H1 (cell line): ENCODE results near the gene SMARCAL1. TPM values are rescaled to one million over a fixed set of nuclear protein-coding genes. Genes with fewer than 3 reads are reported as not detected.

Source experiments
- CTCF ChIA-PET: fragments of 300-600 bp; sonication (Branson Sonifier 250); formaldehyde crosslinking; loops from one replicate; lab custom pipeline; 2021; ENCODE audit not compliant: partially characterized antibody; lab: Charles Lee
- POLR2A ChIA-PET: fragments of 300-600 bp; sonication (Branson Sonifier 250); formaldehyde crosslinking; loops from one replicate; lab custom pipeline; 2021; ENCODE audit warnings: inconsistent platforms; ENCODE audit not compliant: partially characterized antibody; lab: Charles Lee
- DNase-seq, 2 experiments: peaks; one replicate each; pipeline versions ENCODE4 v3.0.0 to v3.0.0-alpha.2; 2010 to 2022; ENCODE audit warnings: low spot score in 2 of 2, low read depth in 1 of 2, mixed read lengths in 1 of 2
- FAIRE-seq: peaks from 2 replicates; lab custom pipeline; 2011; peaks lifted over from hg19 to GRCh38; lab: Jason Lieb, UNC
- H2AFZ ChIP-seq: 2 replicates; pipeline ENCODE4 v1.8.1; 2012; ENCODE audit warnings: low read length, inconsistent platforms
- H2AK5ac ChIP-seq: 2 replicates; pipeline ENCODE4 v1.6.1; 2013; ENCODE audit warnings: low read depth, low read length
- H2BK120ac ChIP-seq: replicated peaks from 2 replicates; pipeline ENCODE3; 2013; ENCODE audit warnings: low read depth, low read length, inconsistent platforms
- H2BK12ac ChIP-seq: 2 replicates; pipeline ENCODE4 v1.6.1; 2013; ENCODE audit warnings: low read depth, low read length
- H2BK15ac ChIP-seq: 2 replicates; pipeline ENCODE4 v1.6.1; 2013; ENCODE audit warnings: low read length
- H2BK20ac ChIP-seq: 2 replicates; pipeline ENCODE4 v1.6.1; 2013; ENCODE audit warnings: low read length
- H2BK5ac ChIP-seq: 2 replicates; pipeline ENCODE4 v1.6.1; 2013; ENCODE audit warnings: low read depth, low read length
- H3K14ac ChIP-seq: 2 replicates; pipeline ENCODE4 v1.6.1; 2013; ENCODE audit warnings: inconsistent platforms; ENCODE audit not compliant: insufficient read length
- H3K18ac ChIP-seq: 2 replicates; pipeline ENCODE4 v1.6.1; 2013; ENCODE audit warnings: low read length; ENCODE audit errors: extremely low read depth
- H3K23ac ChIP-seq: 2 replicates; pipeline ENCODE4 v1.6.1; 2013; ENCODE audit warnings: inconsistent platforms; ENCODE audit not compliant: insufficient read length
- H3K23me2 ChIP-seq: 2 replicates; pipeline ENCODE4 v1.6.1; 2013; ENCODE audit warnings: low read depth, low read length
- H3K27ac ChIP-seq: 2 replicates; pipeline ENCODE4 v1.6.1; 2011; ENCODE audit warnings: low read depth, low read length, inconsistent platforms
- H3K27me3 ChIP-seq, 4 experiments: replicated peaks in 1 of 4; 1 replicate in 1 of 4; 2 replicates in 3 of 4; pipeline versions ENCODE4 v1.6.1 to v1.8.1; 2011 to 2013; ENCODE audit warnings: low read length in 3 of 4, mild to moderate bottlenecking in 3 of 4, inconsistent platforms in 2 of 4, mixed read lengths in 2 of 4, moderate library complexity in 1 of 4; ENCODE audit not compliant: control insufficient read depth in 3 of 4, insufficient read depth in 3 of 4; ENCODE audit errors: extremely low read depth in 1 of 4
- H3K36me3 ChIP-seq, 4 experiments: 2 replicates each; pipeline versions ENCODE4 v1.6.1 to v1.8.1; 2011 to 2013; ENCODE audit warnings: mild to moderate bottlenecking in 4 of 4, low read length in 3 of 4, moderate library complexity in 2 of 4, control low read depth in 1 of 4, inconsistent platforms in 1 of 4; ENCODE audit not compliant: insufficient read depth in 4 of 4, control insufficient read depth in 2 of 4
- H3K4ac ChIP-seq: replicated peaks from 2 replicates; pipeline ENCODE3; 2013; ENCODE audit warnings: low read length, low read depth, mixed read lengths, inconsistent platforms; ENCODE audit not compliant: insufficient read length
- H3K4me1 ChIP-seq, 4 experiments: replicated peaks in 1 of 4; 1 replicate in 1 of 4; 2 replicates in 3 of 4; pipeline versions ENCODE4 v1.6.1 to v1.8.1; 2011 to 2013; ENCODE audit warnings: low read length in 3 of 4, inconsistent platforms in 2 of 4, mixed read lengths in 1 of 4; ENCODE audit not compliant: insufficient read depth in 4 of 4, control insufficient read depth in 3 of 4
- H3K4me2 ChIP-seq, 2 experiments: 2 replicates each; pipeline versions ENCODE4 v1.6.1 to v1.8.1; 2011 to 2013; ENCODE audit warnings: low read depth in 2 of 2, low read length in 2 of 2, control low read depth in 1 of 2, inconsistent platforms in 1 of 2, mild to moderate bottlenecking in 1 of 2; ENCODE audit not compliant: insufficient read depth in 1 of 2
- H3K4me3 ChIP-seq, 4 experiments: fragments of 200-600, 300-600 bp in 1 of 4; sonication (generic), shearing (Covaris generic), sonication (Bioruptor Twin) in 1 of 4; 2 replicates each; pipeline versions ENCODE4 v1.5.1 to v1.8.1; 2011 to 2016; ENCODE audit warnings: low read length in 4 of 4, low read depth in 3 of 4, control low read depth in 2 of 4, inconsistent platforms in 2 of 4, mild to moderate bottlenecking in 2 of 4, mixed read lengths in 1 of 4, moderate library complexity in 1 of 4; ENCODE audit not compliant: insufficient read depth in 2 of 4; ENCODE audit errors: extremely low read depth in 1 of 4
- H3K56ac ChIP-seq: replicated peaks from 2 replicates; pipeline ENCODE3; 2013; ENCODE audit warnings: low read depth, mild to moderate bottlenecking, mixed read lengths, low read length, inconsistent platforms; ENCODE audit not compliant: insufficient read length
- H3K79me1 ChIP-seq: 2 replicates; pipeline ENCODE4 v1.6.1; 2013; ENCODE audit warnings: low read depth, low read length, control low read depth
- H3K79me2 ChIP-seq, 2 experiments: 2 replicates each; pipeline versions ENCODE4 v1.6.1 to v1.8.1; 2012 to 2013; ENCODE audit warnings: low read length in 2 of 2, mild to moderate bottlenecking in 2 of 2, inconsistent platforms in 1 of 2; ENCODE audit not compliant: insufficient read depth in 2 of 2, control insufficient read depth in 1 of 2
- H3K9ac ChIP-seq, 4 experiments: replicated peaks in 1 of 4; 1 replicate in 1 of 4; 2 replicates in 3 of 4; pipeline versions ENCODE4 v1.6.1 to v1.8.1; 2011 to 2013; ENCODE audit warnings: low read depth in 3 of 4, low read length in 3 of 4, control low read depth in 2 of 4, mild to moderate bottlenecking in 2 of 4, moderate library complexity in 2 of 4, inconsistent platforms in 1 of 4; ENCODE audit errors: extremely low read depth in 1 of 4
- H3K9me3 ChIP-seq, 2 experiments: 2 replicates each; pipeline versions ENCODE4 v1.6.1 to v1.8.1; 2012 to 2013; ENCODE audit warnings: mild to moderate bottlenecking in 2 of 2, moderate library complexity in 2 of 2, control low read depth in 1 of 2, inconsistent platforms in 1 of 2, low read depth in 1 of 2, low read length in 1 of 2, mixed read lengths in 1 of 2; ENCODE audit not compliant: insufficient read depth in 2 of 2
- H4K20me1 ChIP-seq, 2 experiments: replicated peaks in 1 of 2; 2 replicates each; pipeline versions ENCODE3 to v1.8.1; 2011 to 2013; ENCODE audit warnings: inconsistent platforms in 2 of 2, low read length in 2 of 2, mild to moderate bottlenecking in 1 of 2; ENCODE audit not compliant: insufficient read depth in 2 of 2, control insufficient read depth in 1 of 2
- H4K5ac ChIP-seq: 2 replicates; pipeline ENCODE4 v1.6.1; 2013; ENCODE audit warnings: low read length, low read depth, mixed read lengths, inconsistent platforms; ENCODE audit not compliant: insufficient read length
- H4K8ac ChIP-seq: 2 replicates; pipeline ENCODE4 v1.8.0; 2013; ENCODE audit warnings: mild to moderate bottlenecking, moderate library complexity, low read length, inconsistent platforms; ENCODE audit not compliant: insufficient read depth; ENCODE audit errors: extremely low read depth
- H4K91ac ChIP-seq: replicated peaks from 2 replicates; pipeline ENCODE3; 2013; ENCODE audit warnings: low read length, mixed read lengths, inconsistent platforms; ENCODE audit not compliant: insufficient read length
- CHD1 ChIP-seq: IDR thresholded peaks from 2 replicates; pipeline ENCODE4 v1.6.1; 2012; ENCODE audit warnings: low read depth, low read length, improper control_type of control experiment
- KDM1A ChIP-seq: fragments of 200-600, 300-600 bp; sonication (generic); IDR thresholded peaks from 2 replicates; pipeline ENCODE4 v1.7.1; 2016; ENCODE audit warnings: mild to moderate bottlenecking, low read length, borderline replicate concordance
- SIN3A ChIP-seq, 2 experiments: IDR thresholded peaks in 1 of 2; conservative IDR thresholded peaks in 1 of 2; 2 replicates each; pipeline ENCODE4 v1.6.1; 2011 to 2012; ENCODE audit warnings: low read length in 2 of 2, improper control_type of control experiment in 1 of 2, low read depth in 1 of 2, mild to moderate bottlenecking in 1 of 2
- USF2 ChIP-seq: IDR thresholded peaks from 2 replicates; pipeline ENCODE4 v1.6.1; 2011; ENCODE audit warnings: low read length, improper control_type of control experiment
- WGBS, 2 experiments: shearing (Covaris generic) in 1 of 2; methylation state at CpG; one replicate each; pipeline versions ENCODE4 v1.1.6 to v1.1.7; 2013 to 2015; ENCODE audit warnings: low lambda C conversion rate in 2 of 2, mixed read lengths in 2 of 2, inconsistent platforms in 1 of 2, low coverage in 1 of 2, missing lambda C conversion rate in 1 of 2; ENCODE audit not compliant: insufficient replicate concordance in 2 of 2, insufficient coverage in 1 of 2, insufficient read length in 1 of 2; ENCODE audit errors: extremely low coverage in 1 of 2, missing lambda C conversion rate in 1 of 2; 5-methylcytosine and 5-hydroxymethylcytosine counted together
- polyA plus RNA-seq, 7 experiments: library from polyadenylated mRNA; depleted of rRNA in 3 of 7; stranded (reverse) in 5 of 7; unstranded in 2 of 7; fragments of >200 nt in 5 of 7; fragments of 200-250 nt in 2 of 7; gene quantifications; 1 replicate in 5 of 7; 2 replicates in 1 of 7; 4 replicates in 1 of 7; pipeline versions ENCODE4 v1.2.1 to v1.2.3, GENCODE V29; 2011 to 2013; ENCODE audit warnings: missing spikeins in 2 of 7, mixed read lengths in 2 of 7
- total RNA-seq: library from RNA; stranded (reverse); fragmentation: NEBNext Ultra II Directional; extraction: Animal tissue kit (Norgen Biotek cat#: 25700); gene quantifications from 2 replicates; pipeline ENCODE4 v1.2.1, GENCODE V29; 2021

The SMARCAL1 gene
- total and polyA plus RNA-seq, 2 of the 8 experiments (the other 6 are each of a cell fraction or from before 2014, with no cell fraction given): 17.6 to 17.9 TPM

GRCh38 chr2:216492597-216493333 is 80.5 kb downstream of the SMARCAL1 start:
- no peak overlapping the region for H3K56ac ChIP-seq
- DNase-seq: no peak
- no peak overlapping the region for H3K4me2 ChIP-seq
- H3K36me3 ChIP-seq: no peaks in the 10 kb centered on the region
- no peak overlapping the region for H2BK12ac ChIP-seq
- H2BK20ac ChIP-seq: no peak overlapping the region
- H3K79me1 ChIP-seq: no peaks in the 10 kb centered on the region
- POLR2A ChIA-PET: interaction anchor here (1.4 to 2.6 kb wide), 3 partner anchors 9 to 18 kb away, joined by 4 to 10 read pairs (median 5); no protein-coding TSS in a partner anchor
- TF ChIP-seq SIN3A (conservative IDR thresholded peaks at IDR 0.05 in 1 of 2, IDR thresholded peaks at IDR 0.05 in 1 of 2; ENCODE audit: low read depth in 1 of 2, low read length in 2 of 2) (no peak), CHD1 (no peak), USF2 (no peak), KDM1A (no peak)
- H4K91ac ChIP-seq: no peak overlapping the region
- H3K9ac ChIP-seq: no peak overlapping the region
- H3K27me3 ChIP-seq: no peaks in the 10 kb centered on the region
- H2BK120ac ChIP-seq: no peak overlapping the region
- 92% methylated on average over 6 of the region's 6 CpGs; no CpG with 5 or more reads in 1 of the 2 experiments for WGBS, 2 experiments
- no peak overlapping the region for H4K8ac ChIP-seq
- H4K5ac ChIP-seq: no peak overlapping the region
- H3K23ac ChIP-seq: no peak overlapping the region
- peaks cover 0 to under 1% (median 0%) of the 10 kb centered on the region in 4 experiments; a peak in 1 of 7 replicates for H3K4me1 ChIP-seq
- no peak overlapping the region for H2AK5ac ChIP-seq
- H3K79me2 ChIP-seq: 0 out of 4 replicates have a peak, but pooled peaks cover 0 to 2% of the 10 kb centered on the region in 2 experiments
- H3K27ac ChIP-seq: no peak overlapping the region
- H3K14ac ChIP-seq: no peak overlapping the region
- no peak overlapping the region for H2AFZ ChIP-seq
- H2BK15ac ChIP-seq: no peak overlapping the region
- H3K4me3 ChIP-seq: no peak overlapping the region
- CTCF ChIA-PET: interaction anchor here (0.7 to 2.0 kb wide), 6 partner anchors 14 to 270 kb away, joined by 3 to 7 read pairs (median 4); no protein-coding TSS in a partner anchor
- H3K23me2 ChIP-seq: no peaks in the 10 kb centered on the region
- H2BK5ac ChIP-seq: no peak overlapping the region
- FAIRE-seq: no peak
- H3K18ac ChIP-seq: no peak overlapping the region
- H3K4ac ChIP-seq: no peak overlapping the region
- H3K9me3 ChIP-seq: no peaks in the 10 kb centered on the region
- H4K20me1 ChIP-seq: no peaks in the 10 kb centered on the region
